Progenitor cell of endocrine pancreas (in vitro differentiated cells): ENCODE data around the gene TMEM235. TPM values are rescaled to one million over a fixed set of nuclear protein-coding genes. Genes with fewer than 3 reads are reported as not detected.

Experiments used
- DNase-seq: peaks from one replicate; pipeline ENCODE4 v3.0.0; 2021; ENCODE audit warnings: low spot score; ENCODE audit not compliant: unreplicated experiment
- H3K27ac Mint-ChIP-seq: 2 replicates; pipeline ENCODE4 v1.8.0; 2021; ENCODE audit warnings: mild to moderate bottlenecking, moderate library complexity, mixed read lengths
- H3K27me3 Mint-ChIP-seq: 2 replicates; pipeline ENCODE4 v1.8.0; 2021; ENCODE audit warnings: mixed read lengths
- H3K36me3 Mint-ChIP-seq: 2 replicates; pipeline ENCODE4 v1.8.0; 2022; ENCODE audit warnings: mixed read lengths; ENCODE audit not compliant: insufficient read depth
- H3K4me1 Mint-ChIP-seq: 2 replicates; pipeline ENCODE4 v1.8.0; 2021; ENCODE audit warnings: low read depth, mixed read lengths
- H3K4me3 Mint-ChIP-seq: 2 replicates; pipeline ENCODE4 v1.8.0; 2021; ENCODE audit warnings: low read depth, mild to moderate bottlenecking, moderate library complexity, mixed read lengths
- H3K9me3 Mint-ChIP-seq: 2 replicates; pipeline ENCODE4 v1.8.0; 2021; ENCODE audit warnings: low read depth, mixed read lengths
- CTCF ChIP-seq: fragments of 200-600 bp; sonication (generic); IDR thresholded peaks from one replicate; pipeline ENCODE4 v1.5.0; 2021; ENCODE audit warnings: antibody characterized with exemption, mild to moderate bottlenecking; ENCODE audit not compliant: unreplicated experiment
- total RNA-seq: library from RNA; stranded (reverse); gene quantifications from 2 replicates; pipeline ENCODE4 v1.2.1, GENCODE V29; 2021

The TMEM235 gene
- total RNA-seq, 1 donor from 2014 or later = not detected

- no peaks in the 10 kb centered on the region for H3K4me1 Mint-ChIP-seq
- DNase-seq = no peak
- H3K27me3 Mint-ChIP-seq = peaks cover 32% of the 10 kb centered on the region
- no peak overlapping the region for H3K27ac Mint-ChIP-seq
- TF ChIP-seq CTCF = no peak
- H3K9me3 Mint-ChIP-seq = no peaks in the 10 kb centered on the region
- no peaks in the 10 kb centered on the region for H3K36me3 Mint-ChIP-seq
- no peak overlapping the region for H3K4me3 Mint-ChIP-seq
Measured at GRCh38 chr17:78235885-78236284, 4.5 kb downstream of the TMEM235 start.

- H3K4me1 Mint-ChIP-seq = no peaks in the 10 kb centered on the region
Measured at GRCh38 chr17:78236362-78237127, 5.1 kb downstream of the TMEM235 start.

GRCh38 chr17:78237401-78238012, 6.1 kb downstream of the TMEM235 start:
- H3K27me3 Mint-ChIP-seq = peaks cover 19% of the 10 kb centered on the region
- H3K4me1 Mint-ChIP-seq = no peaks in the 10 kb centered on the region
- no peak for TF ChIP-seq CTCF
- no peak overlapping the region for H3K27ac Mint-ChIP-seq
- DNase-seq = no peak
- no peaks in the 10 kb centered on the region for H3K36me3 Mint-ChIP-seq
- H3K9me3 Mint-ChIP-seq = no peaks in the 10 kb centered on the region
- no peak overlapping the region for H3K4me3 Mint-ChIP-seq

More at GRCh38 chr17:78236362-78237127, 5.1 kb downstream of the TMEM235 start:
- peaks cover 26% of the 10 kb centered on the region for H3K27me3 Mint-ChIP-seq
- no peak overlapping the region for H3K27ac Mint-ChIP-seq
- no peak for DNase-seq
- H3K36me3 Mint-ChIP-seq = no peaks in the 10 kb centered on the region
- no peaks in the 10 kb centered on the region for H3K9me3 Mint-ChIP-seq
- no peak overlapping the region for H3K4me3 Mint-ChIP-seq
- no peak for TF ChIP-seq CTCF

GRCh38 chr17:78238823-78239488, 7.5 kb downstream of the TMEM235 start:
- H3K9me3 Mint-ChIP-seq = no peaks in the 10 kb centered on the region
- H3K27ac Mint-ChIP-seq = no peak overlapping the region
- H3K4me3 Mint-ChIP-seq = no peak overlapping the region
- H3K36me3 Mint-ChIP-seq = no peaks in the 10 kb centered on the region
- TF ChIP-seq CTCF = no peak
- no peaks in the 10 kb centered on the region for H3K4me1 Mint-ChIP-seq
- H3K27me3 Mint-ChIP-seq = peaks cover 8% of the 10 kb centered on the region
- DNase-seq = no peak

GRCh38 chr17:78239489-78239931, 8.1 kb downstream of the TMEM235 start:
- Mint-ChIP-seq H3K4me3 (no peak overlapping the region), H3K9me3 (no peaks in the 10 kb centered on the region), H3K27ac (no peak overlapping the region), H3K27me3 (peaks cover 6% of the 10 kb centered on the region), H3K36me3 (no peaks in the 10 kb centered on the region), H3K4me1 (no peaks in the 10 kb centered on the region)
- DNase-seq = no peak
- no peak for TF ChIP-seq CTCF
